TTC549 (cell line): ENCODE measurements around the gene TPP2.

Experiments
- FAIRE-seq: peaks from 2 replicates; lab custom pipeline; 2012; peaks lifted over from hg19 to GRCh38; lab: Jason Lieb, UNC

Gene TPP2

DNA sequence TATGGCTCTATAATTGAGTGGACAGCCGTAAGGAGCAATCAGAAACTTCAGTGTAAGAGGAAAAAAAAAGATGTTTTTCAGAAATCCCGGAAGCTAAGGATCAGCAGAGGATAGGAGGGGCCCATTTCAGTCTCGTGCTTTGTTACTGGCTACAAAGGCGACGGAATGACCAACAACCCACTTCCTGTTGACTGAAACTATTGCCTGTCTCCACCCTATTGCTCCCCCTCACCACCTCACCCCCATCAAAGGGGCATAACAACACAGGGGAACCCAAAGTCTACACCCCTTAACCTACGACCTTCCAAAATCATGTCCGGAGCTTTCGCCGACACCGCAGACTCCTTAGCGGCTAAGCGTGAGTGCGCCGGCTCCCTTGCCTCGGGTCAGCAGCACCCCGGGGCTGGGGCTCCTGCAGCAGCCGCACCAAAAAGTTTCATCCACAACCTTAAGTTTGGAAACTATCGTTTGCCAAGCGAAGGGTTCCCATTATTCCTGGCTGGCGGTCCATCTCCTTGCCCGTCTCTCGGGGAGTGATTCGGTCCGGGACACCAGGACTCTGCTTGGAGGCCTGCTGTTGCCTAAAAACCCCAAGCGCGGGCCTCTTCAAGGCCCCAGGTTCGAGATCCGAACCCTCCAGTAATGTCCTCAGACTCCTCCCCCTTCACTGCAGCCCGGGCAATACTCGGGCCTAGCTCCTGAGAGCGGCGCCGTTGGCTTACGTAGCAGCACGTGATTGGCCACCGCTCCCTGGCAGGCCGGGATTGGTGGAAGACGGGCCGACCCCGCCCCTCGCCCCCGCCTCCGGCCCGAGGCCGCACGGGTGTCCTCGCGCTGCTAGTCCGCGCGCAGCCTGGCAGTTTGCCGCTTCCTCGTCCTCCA is at the start of gene TPP2:
Gene TPP2 (plus strand): TSS at position 840 of the 882 bp plus-strand sequence. CDS start 53 bp downstream, outside the sequence.
- FAIRE-seq, result peak; percentile 60

DNA sequence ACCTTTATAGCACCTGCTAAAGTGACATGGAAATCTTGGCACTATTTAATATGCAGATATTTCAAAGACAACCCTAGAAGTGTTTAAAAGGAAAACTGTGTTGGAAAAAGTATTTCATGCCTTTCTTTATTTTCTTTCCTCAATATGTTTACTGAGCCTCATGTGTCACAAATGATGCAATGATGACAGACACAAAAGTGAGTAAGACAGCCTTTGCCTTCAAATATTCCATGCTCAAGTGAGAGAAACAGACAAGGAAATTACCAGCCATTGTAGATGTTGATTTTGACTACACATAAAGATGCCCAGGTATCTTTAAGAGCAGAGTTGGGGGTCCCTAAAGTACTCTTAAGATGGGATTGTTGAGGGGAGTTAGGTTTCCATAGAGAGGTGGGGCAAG is 48.0 kb upstream of the TPP2 start:
- no peak for FAIRE-seq

DNA sequence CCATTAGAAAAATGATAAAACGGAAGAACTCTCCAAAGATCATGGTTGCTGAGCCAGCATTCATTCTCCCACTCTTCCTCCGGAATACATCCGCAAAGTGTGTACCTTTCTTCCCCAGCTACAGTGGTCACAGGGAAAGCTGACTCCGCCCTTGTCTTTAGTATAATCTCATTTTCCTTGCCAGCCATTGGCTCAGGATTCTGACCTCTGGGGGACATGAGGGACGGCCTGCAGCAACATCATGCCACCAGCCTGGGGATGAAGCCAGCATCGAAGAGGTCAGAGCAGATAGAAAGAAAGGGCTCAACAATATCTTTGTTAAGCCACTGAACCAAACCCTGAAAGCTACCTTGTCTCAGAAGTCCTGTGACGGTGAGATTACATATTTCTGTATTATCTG is 46.3 kb upstream of the TPP2 start:
- no peak for FAIRE-seq

DNA sequence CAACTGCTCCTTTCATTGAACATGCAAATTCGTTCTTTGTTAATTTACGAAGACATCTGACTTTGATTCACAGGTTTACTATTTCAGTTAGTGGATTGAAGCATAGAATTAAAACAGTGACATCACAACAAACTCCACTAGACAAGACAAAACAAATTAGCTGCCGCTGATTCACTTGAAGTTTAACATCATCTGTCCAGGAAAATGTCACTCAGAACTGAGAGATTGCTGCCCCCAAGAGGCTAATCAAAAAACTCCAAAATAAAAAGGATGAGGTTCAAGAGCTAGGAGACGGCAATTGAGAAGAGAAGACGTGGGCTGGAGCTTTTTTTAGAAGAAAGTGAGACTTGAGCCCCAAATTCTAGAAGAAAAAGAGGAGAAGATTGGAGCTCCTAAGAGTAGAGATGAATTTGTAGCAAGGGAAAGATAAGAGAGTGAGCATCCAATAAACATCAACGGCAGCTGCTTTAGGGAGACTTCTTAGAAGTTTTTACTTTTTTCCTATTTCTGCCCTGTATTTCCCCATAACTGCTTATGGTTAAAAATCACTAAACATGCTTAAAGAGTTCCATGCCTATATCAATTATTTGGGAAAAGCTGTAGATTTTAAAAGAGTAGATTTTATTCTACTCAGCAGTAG is 40.8 kb upstream of the TPP2 start:
- FAIRE-seq, result peak; percentile 68

DNA sequence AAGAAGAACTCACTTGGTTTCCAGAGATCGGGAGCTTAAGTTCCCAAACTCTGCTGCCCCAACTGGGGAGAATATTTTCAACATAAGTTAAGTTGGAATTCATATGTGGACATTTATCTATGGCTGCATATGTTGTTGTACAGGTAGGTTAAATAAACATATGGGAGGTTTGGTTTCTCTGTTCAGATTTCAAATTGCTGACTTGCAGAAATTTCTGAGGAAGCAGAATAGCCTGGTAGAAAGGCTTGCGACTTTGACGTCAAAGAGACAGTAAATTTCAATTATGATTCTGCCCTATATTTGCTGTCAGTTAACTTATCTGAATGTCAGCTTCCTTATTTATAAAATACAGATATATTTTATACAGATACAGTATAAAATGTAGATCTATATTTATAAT is 40.0 kb upstream of the TPP2 start:
- no peak for FAIRE-seq

DNA sequence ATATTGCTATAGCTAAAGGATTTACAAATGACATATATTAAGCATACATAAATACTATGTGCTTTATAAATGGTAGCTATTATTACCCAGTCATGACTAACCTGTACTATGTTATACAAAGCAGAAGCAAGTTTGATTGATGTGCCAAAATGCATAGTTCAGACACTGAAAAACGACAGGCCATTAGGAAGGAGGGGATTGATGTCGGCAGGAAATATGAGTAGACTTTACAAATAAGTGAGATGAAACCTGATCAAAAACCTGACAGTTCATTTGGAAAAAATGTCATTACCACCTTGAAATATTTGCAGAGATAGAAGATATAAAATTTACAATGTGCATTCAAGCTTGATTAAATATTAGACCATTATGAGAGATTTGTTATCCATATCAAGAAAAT is 38.8 kb upstream of the TPP2 start:
- no peak for FAIRE-seq

DNA sequence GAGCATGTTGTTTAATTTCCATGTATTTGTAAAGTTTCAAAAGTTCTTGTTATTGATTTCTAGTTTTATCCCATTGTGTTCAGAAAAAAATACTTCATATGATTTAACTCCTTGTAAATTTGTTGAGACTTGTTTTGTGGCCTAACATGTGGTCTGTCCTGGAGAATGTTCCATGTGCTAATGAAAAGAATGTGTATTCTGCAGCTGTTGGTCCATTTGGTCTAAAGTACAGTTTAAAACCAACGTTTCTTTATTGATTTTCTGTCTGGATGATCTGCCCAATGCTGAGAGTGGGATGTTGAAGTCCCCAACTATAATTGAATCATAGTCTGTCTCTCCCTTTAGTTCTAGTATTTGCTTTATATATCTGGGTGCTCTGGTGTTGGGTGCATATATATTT is 34.9 kb upstream of the TPP2 start:
- no peak for FAIRE-seq

DNA sequence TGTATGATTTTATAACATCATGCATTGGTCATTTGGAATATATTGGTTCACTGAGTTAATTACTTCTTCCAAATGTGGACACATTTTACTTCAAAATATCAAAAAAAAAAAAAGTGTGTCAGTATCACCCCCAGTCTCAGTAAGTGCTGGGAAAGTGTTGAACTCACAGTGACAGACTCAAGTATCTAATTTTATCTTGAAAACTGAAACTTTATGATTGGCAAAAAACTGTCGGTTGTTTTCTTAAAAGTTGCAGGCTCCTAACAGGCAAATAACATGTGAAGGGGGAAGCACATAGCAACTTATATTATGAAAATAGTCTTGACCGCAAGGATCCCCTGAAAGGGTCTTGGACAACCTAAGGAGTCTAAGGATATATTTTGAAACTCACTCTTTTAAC is 33.5 kb upstream of the TPP2 start:
- no peak for FAIRE-seq

DNA sequence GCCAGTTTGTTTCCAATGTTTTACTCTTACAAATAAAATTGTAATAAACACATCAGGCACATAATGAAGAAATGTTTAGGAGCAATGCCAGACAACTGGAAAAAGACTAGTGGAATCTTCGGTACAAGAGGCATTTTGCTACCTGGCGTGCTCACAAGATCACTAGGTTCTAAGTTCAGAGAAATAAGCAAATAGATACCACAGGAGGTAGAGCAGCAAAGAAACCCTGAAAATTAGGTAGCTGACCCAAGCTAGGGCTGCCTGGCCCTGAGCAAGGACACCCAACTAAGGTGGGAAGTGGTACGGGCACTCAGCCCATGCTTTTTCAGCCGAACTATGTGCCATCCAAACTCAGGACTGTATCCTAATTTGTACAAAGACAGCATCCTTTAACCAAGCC is 32.2 kb upstream of the TPP2 start:
- FAIRE-seq, result no peak

DNA sequence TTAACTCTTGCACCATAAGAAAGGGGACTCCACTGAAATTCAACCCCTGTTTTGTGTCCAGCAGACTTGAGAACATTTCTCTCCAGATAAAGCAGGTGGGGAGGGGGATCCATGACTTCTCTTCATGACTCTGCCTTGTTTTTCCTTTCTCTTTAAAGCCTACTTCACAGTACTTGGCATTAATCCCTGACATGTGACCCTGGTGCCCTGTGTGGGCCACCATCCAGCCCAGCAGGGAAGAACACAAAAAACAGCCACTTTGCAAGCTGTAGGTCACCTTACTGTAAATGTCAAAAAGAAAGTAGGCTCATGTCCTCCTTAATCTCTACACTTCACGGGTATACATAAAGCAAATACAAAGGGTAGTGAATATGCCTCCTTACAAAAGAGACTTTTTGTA is 30.3 kb upstream of the TPP2 start:
- FAIRE-seq, result no peak

DNA sequence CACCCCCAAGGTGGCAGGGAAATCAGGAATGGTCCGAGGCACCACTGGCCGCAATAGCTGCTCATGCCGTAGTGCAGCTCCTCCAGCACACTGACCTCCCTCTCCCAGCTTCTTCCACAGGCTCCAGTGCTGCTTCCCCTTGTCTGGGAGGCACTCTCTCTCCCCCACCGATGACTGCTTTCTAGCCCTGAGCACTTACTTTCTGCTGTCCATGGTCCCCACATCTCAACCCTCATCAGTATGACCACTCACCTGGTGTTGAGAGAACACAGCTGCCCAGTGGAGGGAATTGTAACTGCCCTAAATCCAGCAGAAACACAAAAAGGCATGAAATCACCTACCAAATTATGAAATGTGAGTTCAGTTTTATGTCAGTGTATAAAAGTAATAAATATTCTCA is 28.9 kb upstream of the TPP2 start:
- FAIRE-seq, result no peak

DNA sequence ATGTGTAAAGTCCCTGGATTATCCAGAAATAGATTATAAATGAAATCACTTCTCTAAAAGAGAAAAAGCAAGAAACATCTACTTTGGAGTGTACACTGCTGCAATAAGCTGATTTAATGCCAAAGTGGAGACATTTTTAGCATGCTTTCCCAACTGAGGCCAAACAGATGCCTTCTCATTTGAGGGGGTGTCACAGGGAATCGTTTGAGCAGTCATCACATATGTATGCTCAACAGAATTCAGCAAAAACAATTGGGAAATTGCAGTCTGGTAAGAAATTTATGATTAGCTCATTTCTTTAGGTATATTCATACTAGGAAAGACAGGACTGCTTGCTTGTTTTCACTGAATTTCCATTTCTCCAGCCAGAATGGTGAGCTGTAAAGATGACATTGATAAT is 27.3 kb upstream of the TPP2 start:
- FAIRE-seq, result no peak

DNA sequence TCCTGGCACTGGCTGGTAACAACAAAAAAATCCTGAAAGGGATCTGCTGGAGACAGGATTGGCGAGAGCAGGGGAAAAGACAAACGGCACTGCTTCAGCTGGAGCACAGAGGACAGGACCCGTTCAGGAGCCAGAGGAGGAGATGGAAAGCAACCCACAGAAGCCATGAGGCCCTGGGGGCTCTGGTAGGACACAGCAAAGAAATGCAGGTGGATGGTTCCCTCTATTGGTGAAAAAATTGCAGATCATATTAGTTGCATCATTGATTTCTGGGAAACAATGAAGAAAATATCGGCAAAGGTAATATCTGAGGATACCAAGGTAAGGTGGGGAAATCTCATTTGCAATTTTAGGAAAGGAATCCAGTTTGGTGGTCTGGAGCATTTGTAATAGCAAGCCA is 25.7 kb upstream of the TPP2 start:
- no peak for FAIRE-seq

DNA sequence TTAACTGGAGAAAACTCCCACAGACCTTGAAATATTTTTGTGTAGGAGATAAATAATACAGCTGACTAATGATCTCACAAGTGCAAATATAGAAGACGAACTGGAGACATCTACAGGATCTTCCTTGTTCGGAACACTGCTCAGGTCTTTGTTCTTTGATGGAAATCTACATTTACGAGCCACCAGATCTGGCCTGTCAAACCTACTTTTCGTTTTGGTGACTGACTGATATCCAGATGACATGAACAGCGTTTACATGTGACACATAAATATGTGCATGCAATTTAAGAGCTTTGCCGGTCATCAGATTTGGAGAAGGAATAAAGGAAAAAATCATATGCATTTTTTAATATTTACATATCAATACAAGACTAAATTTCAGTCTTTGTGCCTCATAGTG is 24.5 kb upstream of the TPP2 start:
- no peak for FAIRE-seq

DNA sequence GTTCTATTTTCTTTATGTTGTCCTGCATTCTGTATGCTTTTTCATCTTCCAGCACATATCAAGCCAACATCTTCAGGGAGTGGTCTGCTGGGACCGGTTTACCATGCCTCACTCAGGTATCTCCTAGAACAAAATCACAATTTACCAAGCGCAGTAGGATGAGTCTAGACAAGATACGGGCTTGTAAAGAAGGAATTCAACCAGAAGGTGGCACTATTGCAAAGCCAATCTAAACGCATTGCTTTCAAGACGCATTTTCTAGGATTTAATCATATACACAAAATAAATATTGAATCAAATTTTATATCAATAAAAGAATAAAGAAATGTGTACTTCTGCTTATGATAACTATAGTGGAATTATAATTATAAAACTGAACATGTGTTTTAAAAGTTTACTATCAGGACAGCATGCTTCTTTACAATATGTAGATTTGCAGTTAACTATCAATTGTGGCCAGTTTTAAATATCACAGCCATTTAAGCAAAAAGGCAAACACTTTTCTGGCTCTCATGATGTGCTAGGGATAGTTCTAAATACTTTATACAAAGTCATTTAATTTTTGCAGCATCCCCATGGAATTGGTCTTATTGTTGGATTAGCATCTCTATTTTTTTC is 16.1 kb upstream of the TPP2 start:
- peak; percentile 91 for FAIRE-seq

DNA sequence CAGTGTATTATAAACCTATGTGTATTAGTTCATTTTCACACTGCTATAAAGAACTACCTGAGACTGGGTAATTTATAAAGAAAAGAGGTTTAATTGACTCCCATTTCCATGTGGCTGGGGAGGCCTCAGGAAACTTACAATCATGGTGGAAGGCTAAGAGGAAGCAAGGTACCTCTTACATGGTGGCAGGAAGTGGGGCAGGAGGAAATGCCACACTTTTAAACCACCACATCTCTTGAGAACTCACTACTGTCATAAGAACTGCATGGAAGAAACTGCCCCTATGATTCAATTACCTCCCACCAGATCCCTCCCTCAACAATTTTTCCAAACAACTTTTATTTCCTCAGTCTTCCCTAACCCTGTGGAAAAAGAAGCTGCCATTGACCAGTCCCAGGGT is 14.5 kb upstream of the TPP2 start:
- FAIRE-seq, result no peak

DNA sequence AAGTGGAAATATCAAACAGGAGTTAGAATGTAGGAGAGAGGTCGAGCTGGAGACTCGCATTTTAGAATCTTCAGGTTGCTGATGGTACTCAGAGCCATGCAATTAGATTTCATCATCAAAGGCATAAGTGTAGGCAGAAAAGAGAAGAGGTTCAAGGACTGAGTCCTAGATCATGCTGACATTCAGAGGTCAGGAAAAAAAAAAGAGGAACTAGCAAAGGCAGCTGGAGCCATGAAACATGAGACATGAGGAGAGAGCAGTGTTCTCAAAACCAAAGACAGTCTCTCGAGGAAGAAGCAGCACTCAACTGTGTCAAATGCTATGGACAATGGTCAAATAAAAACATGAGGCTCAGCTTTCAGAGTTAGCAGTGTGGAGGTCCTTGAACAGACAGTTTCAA is 12.4 kb upstream of the TPP2 start:
- no peak for FAIRE-seq

DNA sequence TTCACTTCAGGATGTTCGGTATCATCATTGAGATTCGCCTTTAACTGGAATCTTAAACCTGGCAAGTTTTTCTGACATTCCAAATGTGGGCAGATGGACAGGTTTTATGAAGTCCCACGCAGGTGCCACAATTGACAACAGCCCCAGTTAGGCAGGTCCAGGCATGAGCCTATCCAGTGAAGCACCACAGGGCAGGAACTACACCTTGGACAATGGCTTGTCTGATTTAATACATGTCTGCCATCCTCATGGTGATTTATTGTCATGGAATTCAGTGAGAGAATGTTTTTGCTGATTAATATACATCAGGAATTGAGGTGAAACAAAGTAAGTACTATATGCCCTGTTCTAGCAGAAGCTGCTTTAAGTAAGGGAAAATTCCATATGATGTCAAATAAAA is 10.2 kb upstream of the TPP2 start:
- no peak for FAIRE-seq

DNA sequence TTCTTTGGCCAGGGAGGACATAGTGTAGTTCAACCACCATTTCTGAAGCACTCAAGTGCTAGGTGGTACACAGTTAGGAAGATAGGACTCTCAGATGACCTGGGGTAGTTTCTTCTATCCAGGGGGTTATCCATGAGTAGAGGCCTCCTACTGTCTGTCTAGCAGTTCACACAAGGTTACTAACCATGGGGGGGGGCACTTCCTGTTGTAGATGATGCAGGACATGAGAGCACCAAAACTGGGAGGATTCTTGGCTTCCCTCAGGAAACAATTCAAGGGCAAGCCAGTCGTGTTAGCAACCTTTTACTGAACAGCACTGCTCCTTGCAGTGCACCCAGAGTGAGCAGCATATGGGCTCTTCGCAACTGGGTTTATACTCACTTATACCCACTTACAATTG is 8.9 kb upstream of the TPP2 start:
- FAIRE-seq, result no peak

DNA sequence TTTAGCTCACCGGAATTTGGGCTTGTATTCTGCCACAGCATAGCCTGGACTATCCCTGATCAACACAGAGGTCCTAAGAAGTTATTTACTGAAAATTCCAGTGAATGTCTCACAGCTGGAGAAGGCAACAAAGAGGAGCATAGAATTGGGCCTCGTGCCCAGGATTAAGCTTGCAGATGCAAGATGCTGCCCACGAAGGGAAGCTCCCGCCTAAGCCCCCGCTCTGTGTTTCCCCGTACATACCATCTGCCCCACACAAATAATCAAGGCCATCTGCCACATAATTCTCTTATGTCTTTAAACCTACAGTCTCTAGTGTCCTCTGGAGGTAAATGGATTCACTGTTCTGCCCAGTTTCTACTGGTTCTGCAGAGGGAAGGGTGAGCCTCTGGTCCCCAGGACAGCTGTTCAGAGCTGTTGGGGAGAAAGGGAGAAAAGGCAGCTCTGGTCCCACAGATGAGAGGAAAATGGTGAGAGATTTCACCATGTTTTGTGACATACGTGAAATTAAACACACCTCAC is 7.4 kb upstream of the TPP2 start:
- no peak for FAIRE-seq

DNA sequence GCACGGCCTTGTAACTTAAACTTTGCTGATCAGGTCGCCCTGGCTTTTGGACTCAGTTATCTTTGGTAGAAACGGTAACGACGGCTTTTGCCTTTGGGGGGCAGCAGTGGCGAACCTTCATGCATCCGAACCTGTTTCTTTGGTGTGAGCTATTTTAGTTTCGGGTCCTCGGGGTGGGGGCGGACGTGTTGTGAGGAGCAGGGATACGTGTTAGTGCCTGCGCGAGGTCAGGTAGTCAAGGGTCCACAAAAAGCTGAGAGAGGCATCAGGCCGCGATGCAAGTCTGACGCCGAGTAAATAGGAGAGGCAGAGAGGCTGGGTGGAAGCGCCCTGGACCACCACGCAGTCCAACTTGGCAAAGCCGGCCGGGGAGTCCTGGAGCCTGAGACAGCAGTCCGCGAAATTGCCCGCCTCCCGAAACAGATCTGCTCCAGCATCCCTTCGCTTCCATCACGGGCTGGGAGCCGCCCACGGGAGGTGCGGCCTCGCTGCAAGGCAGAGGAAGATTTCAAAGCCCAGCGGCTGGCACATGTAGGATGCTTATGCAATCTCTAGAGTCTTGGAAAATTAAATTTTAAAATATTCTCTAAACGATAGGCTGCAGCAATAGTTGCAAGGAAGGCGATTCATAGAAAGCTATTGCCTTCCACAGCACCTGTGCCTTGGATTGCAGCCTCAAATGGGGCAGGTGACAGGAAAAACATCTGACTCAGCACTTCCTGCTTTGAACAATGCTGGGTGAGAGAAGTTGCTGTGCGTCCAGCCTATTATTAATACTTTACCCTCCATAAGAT is 4.6 kb upstream of the TPP2 start:
- FAIRE-seq, result no peak

DNA sequence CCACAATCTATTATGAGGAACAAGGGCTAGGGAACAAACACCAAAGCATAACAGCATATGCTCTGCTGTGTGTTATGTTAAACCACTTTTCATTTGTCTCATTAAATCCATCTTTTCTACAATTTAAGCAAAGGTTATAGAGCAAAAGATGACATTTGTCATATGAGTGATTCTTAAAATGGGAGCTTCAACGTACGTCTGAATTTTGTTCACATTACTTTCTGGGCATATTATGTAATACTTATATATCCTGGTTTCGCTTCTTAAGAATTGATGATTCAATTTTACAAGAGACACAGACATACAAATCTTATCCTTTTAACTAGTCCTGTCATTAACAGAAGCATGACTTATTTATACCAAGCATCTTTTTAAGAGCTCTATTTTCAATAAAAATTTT is 3.3 kb upstream of the TPP2 start:
- FAIRE-seq, result no peak
